HG02852 (cell line): ENCODE measurements around the gene SMIM35.
"Not testable (repeated sequence)": the region's sequence is repeated elsewhere in the genome, so short reads cannot be mapped to it uniquely, and the experiment has no call there.

Source experiments
- ATAC-seq: cut with Tn5 transposase; IDR thresholded peaks from one replicate; pipeline ENCODE4 v1.9.1; 2021; ENCODE audit warnings: mild to moderate bottlenecking, moderate library complexity; ENCODE audit not compliant: unreplicated experiment

SMIM35 gene

DNA sequence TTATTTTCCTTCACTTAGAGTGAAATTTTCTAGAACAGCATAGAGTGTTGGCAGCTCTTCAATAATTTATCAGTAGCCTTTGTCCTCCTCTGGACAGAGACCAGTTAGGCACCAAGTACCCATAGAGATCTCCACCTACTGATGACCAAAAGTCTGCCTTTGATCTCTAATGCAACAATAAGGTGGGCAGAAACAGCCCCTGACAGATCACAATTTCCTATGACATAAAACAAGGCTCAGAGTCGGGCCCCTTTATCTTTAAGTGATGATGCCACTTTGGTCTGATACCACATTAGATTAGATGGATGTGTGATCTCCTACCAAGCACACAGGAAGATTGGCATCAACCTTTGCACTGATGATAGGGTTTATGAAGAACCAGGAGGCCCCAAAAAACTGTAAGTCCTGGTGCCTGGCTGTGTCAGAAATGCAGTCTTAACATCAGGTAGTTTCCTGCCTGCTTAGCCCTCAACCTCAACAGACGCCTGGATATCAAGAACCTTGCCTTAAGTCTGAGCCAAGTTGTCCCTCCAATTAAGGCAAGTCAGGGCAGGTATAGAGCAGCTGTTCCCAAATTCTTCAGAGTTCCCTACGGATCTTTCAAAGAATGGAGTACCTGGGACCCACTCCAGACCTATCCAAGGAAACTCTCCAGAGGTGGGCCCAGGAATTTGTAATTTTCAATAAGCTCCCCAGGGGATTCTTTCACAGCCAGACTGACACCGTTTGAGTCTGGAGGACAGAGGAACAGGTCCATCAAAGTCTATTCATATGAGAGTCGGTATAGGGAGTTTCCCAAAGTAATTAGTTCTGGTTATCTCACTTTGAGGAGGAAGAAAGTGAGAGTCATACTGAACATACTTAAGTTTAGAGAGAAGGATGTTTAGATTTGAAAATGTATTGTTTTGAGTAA, 40.5 kb downstream of the SMIM35 start:
- ATAC-seq: peak; percentile 78

DNA sequence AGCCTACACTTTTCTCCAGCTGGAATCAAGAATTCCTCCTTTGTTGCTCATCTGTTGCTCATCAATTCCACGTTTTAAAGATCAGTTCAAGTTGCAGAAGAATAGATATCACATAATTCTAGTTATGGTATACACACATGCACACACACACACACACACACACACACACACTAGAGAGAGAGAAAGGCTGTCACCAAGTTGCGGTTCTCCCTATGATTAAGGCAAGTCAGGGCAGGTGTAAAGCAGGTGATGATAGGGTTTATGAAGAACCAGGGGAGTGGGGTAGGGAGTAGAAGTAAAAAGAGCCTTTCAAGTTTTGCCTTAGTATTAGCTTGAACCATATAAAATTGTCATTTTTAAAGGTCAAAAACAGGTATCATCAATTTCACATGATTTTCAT, 41.6 kb downstream of the SMIM35 start:
- ATAC-seq: no peak

DNA sequence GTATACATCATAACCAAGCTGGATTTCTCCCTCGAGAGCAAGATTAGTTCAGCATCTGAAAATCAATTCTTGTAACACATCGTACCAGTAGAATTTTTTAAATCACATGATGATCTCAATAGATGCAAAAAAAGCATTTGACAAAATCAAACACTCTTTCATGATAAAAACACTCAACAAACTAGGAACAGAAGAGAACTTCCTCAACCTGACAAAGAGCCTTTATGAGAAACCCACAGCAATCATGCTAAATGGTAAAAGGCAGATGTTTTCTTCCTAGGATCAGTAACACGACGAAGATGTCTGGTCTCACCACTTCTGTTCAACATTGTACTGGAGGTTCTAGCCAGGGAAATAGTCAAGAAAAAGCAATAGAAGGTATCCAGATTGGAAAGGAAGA, 44.0 kb downstream of the SMIM35 start:
- ATAC-seq: no peak

DNA sequence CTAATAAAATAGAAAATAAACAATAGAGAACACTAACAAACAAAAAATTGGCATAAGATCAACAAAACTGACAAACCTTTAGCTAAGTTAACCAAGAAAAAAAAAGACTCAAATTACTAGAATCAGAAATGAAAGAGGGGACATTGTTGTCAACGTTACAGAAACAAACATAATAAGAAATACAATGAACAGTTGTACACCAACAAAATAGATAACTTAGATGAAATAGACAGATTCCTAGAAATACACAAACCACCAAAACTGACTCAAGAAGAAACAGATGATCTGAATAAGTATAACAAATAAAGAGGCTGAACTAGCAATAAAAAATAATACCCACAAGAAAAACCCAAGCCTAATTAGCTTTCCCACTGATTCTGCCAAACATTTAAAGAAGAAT, 44.6 kb downstream of the SMIM35 start:
- ATAC-seq: no peak

DNA sequence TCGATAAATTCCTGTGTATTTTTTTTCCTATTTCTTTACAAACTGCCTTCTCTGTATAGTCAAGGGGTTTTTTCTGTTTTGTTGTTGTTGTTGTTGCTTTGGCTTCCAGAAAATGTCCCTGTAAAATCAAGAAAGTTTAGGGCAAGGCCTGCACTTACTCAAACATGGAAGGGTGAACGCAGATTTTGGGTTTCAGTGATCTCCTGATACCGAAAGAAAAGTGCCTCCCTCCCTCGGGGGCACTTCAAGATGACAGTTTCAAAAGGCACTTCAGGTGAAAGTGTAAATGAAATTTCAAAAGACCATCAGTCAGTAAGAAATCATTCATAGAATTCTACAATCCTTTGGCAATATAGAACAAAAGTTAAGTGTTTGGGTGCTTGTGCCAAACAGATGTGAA, 53.3 kb downstream of the SMIM35 start:
- no peak for ATAC-seq

DNA sequence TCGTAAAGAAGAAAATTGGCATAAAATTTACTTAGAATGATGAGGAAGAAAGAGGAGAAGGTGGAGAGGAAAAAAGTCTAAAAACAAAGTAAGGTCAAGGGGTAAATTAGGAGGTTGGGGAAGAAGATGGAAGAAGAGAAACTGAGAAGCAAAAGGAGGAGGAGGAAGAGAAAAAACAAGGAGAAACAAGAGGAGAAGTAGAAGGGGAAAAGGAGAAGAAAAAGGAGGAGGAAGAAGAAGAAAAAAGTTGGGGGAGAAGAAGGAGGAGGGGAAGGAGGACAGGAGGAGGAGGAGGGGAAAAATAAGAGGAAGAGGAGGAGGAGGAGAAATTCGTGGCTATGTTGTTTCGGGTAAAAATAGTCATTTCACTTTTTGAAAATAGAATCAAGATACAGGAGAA, 58.1 kb downstream of the SMIM35 start:
- no peak for ATAC-seq

DNA sequence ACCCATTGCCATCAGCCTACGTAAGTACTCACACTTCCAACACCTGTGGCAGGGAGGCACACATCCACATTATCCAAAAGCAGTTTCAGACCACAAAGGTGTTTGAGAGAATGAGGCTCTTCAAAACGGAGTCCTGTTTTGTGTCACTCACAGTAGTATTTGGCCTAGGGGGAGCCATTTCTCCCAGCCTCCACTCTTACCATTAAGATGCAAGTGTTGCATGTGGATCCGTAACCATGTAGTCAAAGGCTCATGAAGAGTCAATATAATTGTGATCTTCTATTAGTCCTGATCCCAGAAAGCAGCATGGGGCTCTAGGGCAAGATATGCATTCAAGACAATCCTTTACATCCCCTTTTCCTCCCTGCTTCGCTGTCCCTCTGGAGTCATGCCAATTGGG, 59.1 kb downstream of the SMIM35 start:
- no peak for ATAC-seq

DNA sequence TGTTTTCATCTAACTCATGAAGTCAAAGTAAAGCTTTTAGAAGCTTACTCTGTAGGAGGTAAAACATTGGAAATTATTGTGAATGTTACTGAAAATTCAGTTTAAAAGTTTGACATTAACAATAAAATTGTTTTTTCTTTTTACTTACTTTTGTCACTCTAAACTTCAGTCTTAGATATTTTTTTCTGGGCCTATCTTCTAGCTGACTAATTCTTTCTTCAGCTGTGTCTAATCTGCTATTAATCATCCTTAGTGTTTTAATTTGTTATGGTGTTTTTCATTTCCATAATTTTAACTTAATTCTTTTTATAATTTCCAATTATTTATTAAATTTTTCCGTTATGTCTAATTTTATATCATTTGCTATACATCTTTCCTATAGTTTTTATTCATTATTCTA, 65.6 kb downstream of the SMIM35 start:
- no peak for ATAC-seq

DNA sequence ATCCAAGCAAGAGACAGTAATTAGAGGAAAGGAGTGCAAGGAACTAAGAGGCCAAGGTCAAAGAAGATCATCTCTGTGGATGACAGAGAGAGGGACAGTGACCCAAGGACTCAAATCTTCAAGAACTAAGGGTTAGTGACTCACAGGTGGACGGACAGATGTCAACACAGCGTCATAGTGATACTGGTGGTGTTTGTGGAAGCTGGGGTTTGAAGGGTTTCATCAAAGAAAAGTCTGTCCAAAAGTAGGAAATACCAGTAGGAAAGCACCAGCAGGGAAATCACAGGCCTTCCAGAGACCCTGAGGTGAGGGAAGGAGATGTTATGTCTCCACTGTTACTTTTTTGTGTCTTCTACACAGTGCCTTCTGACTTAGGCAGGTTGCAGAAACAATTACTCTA, 68.4 kb downstream of the SMIM35 start:
- no peak for ATAC-seq

DNA sequence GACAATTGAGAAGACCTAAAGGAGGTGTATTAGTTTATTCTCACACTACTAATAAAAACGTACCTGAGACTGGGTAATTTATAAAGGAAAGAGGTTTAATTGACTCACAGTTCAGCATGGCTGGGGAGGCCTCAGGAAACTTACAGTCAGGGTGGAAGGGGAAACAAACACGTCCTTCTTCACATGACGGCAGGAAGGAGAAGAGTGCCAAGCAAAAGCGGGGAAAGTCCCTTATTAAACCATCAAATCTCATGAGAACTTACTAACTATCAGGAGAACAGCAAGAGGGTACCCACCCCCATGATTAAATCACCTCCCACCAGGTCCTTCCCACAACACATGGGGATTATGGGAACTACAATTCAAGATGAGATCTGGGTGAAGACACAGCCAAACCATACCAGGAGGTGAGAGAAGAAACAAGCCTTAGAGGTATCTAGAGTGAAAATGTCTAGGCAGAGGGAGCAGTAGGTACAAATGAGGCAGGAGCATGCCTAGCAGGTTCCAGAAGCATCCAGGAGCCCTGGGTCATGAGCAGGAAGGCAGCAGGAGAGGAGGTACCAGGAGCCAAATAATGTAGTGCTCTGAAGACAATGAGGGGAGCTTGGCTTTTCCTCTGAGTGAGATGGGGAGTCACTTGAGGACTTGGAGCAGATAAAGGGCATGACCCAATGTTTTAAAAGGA, 69.0 kb downstream of the SMIM35 start:
- ATAC-seq: no peak

DNA sequence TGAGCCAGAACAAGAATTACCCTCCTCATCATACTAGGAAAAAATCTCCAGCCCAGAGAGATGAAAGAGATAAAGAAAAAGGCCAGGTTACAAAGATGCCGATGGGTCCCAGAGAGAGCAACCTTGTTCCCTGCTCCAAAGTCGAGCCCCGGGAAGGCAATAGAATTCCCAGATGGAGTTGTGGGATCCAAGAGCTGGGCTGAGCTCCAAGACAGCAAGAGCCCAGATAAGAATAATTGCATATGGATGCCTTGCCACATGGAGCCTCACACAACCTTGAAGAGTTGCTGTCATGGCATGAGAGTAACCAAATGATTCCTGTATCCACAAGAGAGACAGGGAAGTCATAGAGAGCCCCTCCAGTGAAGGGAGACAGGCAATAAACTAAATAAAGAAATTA, 69.7 kb downstream of the SMIM35 start:
- no peak for ATAC-seq

DNA sequence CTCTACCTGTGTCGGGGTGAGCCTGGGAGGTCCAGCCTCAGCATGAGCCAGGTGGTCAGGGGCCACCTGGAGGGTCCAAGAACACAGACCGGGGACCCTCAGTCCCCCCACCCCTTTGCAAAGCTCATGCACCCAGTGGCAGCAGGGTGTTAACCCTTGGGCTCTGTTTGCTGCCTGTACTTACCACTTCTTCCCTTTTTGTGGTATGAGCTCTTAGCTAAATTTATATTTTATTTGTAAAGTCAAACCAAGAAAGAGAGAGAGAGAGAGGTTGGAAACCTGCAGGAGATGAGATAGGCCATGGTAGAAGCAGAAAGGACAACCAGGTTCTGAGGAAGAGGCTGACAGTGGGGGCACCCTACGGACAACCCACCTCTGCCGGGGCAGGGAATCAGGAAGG, 70.7 kb downstream of the SMIM35 start:
- no peak for ATAC-seq

DNA sequence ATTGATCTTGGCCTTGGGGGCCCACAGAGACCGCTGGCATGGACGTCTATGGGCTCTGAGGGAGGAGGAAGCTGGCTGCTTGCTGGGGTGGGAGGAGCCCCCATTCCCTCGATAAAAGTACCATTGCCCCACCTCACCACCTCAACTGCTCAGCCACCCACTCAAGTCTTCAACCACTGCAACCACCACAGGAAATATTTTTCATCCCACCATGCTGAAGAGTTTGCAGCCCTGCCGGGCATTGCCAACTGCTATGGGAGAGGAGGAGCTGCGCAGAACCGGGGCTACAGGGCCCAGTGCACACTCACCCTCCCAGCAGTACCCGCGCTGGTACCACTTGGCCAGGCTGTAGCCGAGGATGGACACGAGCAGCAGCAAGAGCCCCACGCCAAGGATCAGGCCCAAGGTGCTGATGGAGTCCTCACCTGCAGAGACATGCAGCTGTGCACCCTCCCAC, 71.3 kb downstream of the SMIM35 start:
- no peak for ATAC-seq

DNA sequence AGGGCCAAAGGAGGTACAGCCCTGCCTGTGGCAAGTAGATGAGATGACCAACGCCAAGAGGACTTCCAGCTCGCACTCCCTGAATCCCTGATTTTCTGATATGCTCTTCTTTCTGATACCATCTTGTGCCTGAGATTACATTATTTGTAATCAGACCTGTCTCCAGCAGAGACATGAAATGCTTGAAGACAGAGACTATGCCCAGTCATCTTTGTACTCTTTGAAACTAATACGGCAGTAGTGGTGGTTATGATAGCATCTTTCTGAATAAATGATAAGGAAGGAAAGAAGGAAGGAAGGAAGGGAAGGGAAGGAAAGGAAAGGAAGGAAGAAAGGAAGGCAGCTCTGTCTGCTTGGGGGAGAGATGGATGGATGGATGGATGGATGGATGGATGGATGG, 72.7 kb downstream of the SMIM35 start:
- no peak for ATAC-seq

DNA sequence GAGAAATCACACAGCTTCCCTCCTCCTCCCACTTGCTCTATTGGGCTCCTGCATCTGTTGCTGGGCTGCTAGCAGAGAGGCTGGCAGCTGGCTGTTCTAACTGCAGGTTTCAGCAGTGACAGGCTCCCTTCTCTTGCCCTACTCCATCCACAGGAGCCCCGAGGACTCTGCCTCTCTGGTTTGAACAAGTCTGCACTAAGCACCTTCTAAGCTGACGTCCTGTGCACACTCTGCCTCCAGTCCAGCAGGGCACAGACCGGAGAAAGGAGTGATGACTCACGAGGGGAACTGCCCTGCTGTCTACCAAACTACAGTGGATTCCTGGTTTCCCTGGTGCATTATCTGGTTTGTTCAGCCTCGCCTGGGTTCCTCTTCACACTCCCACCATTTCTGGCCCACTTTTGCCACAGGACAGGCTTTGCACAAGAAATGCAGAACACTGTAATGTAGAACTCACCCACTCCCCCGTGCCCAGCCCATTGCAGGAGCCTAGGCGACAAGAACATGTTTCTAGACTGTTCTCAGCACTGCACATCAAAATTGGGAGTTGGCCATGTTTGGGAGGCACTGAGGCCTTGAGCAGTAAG, 74.6 kb downstream of the SMIM35 start:
- ATAC-seq: no peak

DNA sequence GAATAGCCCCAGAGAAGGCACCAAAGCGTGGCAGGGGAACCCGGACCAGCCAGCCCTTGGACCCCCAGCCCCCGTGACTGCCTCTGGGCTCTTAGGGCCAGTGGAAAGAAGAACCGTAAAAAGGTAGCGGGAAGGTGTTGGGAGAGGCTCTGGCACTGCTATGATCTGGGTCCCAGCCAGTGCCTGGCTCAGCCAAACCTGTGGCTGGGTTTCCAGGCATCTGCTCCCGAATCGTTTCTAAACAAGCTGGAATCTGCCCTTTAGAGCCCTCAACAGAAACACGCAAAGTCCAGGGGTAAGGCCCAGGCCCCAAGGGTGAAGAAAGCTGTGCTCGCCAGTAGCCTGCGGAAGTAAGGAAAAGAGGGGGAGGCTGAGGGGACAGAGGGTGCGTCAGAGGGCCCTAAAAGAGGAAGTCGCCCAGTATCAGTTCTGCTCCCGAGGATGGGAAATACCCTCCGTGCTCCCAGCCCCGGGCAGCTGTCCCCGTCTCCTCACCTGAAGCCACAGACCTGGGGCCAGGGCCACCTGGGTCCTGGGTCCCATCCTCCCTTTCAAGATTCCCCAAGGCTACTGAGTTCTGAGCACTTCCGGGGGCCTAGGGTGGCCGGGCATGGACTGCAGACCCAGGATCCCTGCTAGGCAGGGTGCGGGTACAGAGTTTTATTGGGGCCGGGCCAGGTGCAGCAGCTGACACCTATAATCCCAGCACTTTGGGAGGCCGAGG, 75.9 kb downstream of the SMIM35 start:
- peak; percentile 83 for ATAC-seq

DNA sequence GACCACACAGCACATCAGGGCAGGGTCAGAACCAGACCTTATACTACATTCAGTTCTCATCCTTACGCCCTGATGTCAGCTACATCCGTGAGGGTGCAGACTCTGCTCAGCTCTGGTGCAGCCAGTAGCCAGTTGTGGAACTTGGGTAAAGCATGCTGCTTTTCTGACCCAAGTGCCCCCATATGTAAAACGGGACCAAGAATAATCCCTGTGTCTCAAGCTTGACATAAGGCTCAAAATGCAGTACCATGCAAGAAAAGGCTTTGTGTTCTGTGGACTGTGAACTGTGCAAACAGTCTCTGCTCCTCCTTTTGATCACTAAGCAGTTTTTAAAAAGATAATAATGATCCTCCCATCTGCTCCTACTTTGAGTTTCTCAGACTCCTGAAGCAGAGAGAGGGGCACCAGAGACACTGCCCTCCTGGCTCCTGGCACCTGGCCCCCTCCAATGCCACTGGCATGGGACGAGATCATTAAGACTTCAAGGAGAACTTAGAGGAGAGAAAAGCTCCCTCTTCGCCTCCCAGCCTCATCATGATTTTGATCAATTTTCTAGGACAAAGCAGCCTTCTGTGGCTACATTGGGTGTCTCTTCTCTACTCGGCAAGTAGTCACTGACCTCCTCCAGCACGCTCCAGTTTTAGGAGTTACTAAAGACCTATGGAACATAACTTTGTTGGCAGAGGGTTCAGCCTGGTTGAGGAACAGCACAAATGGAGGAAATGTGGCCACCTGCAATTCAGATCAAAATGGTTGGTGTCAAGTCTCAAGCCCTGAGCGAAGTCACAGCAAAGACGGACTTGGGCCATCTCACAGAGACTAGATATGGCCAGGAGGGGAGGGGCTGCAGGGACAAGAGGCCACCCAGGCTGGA, 76.7 kb downstream of the SMIM35 start:
- no peak for ATAC-seq

DNA sequence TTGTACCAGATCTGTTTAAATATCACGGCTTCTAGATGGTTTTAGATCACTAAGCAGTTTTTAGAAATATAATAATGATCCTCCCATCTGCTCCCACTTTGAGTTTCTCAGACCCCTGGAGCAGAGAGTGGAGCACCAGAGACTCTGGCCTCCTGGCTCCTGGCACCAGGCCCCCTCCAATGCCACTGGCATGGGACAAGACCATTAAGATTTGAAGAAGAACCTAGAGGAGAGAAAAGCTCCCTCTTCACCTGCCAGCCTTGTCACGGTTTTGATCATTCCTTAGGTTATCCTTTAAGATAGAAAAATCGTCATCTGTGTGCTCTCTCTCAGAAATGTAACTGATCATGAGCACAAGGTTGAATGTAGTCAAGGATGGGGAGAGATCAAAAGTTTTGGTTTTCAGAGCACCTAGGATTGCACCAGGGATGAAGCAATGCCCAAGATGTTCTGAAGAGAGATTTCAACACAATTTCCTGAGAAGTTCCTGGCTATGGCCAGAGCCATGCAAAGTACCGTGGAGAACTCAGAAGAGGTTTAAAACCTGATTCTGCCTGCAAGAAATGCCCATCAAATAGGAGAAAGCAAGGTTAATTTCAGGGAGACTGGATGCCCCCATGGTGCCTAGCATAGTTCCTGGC, 78.4 kb downstream of the SMIM35 start:
- ATAC-seq: no peak

DNA sequence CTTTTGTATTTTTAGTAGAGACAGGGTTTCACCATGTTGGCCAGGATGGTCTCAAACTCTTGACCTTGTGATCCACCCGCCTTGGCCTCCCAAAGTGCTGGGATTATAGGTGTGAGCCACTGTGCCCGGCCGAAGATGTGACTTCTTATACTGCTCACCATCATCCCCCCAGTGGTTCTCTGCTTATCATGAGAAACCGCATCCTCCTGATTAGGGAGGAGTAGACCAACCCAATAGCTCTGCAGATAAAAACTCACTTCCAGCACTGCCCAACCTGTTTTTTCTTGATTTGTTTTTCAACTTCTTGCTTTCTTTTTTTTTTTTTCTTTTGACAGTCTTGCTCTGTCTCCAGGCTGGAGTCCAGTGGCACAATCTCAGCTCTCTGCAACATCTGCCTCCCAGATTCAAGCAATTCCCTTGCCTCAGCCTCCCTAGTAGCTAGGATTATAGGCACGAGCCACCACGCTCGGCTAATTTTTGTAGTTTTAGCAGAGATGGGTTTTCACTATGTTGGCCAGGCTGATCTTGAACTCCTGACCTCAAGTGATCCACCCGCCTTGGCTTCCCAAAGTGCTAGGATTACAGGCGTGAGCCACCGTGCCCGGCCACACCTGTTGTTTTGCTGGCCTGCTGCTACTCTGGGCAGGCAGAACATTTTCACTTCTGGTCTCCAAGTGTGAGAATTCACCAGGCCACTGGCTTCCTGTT, 79.0 kb downstream of the SMIM35 start:
- not testable (repeated sequence) for ATAC-seq
